ENCODE results near the gene PACSIN3. TPM values are rescaled to one million over a fixed set of nuclear protein-coding genes. Genes with fewer than 3 reads are reported as not detected.

The PACSIN3 gene
- total RNA-seq, 4 donors from 2014 or later = 1.2 to 13.9 (median 9.8) TPM

- H3K9me3 ChIP-seq = no peaks in the 10 kb centered on the region
- H3K36me3 ChIP-seq = no peaks in the 10 kb centered on the region
- intact Hi-C loops (cut with DNase I; ENCODE audit: low total_unique reads) (no loop called here), in situ Hi-C loops (cut with MboI; ENCODE audit: low pct_ligation_motif_present in 1 of 4, low pct_unique_long_range_greater_than_20kb in 1 of 4, low sequenced_read_pairs in 3 of 4) (loop anchor here in 3 of 4 donors (5.0 to 10.0 kb wide), 3 partner anchors 235 to 265 kb away; partner anchors contain the start of gene LRP4 (in 1 of the 3))
- no peak for TF ChIP-seq POLR2A (IDR thresholded peaks at IDR 0.05)
- TF ChIP-seq, protein P1, sequence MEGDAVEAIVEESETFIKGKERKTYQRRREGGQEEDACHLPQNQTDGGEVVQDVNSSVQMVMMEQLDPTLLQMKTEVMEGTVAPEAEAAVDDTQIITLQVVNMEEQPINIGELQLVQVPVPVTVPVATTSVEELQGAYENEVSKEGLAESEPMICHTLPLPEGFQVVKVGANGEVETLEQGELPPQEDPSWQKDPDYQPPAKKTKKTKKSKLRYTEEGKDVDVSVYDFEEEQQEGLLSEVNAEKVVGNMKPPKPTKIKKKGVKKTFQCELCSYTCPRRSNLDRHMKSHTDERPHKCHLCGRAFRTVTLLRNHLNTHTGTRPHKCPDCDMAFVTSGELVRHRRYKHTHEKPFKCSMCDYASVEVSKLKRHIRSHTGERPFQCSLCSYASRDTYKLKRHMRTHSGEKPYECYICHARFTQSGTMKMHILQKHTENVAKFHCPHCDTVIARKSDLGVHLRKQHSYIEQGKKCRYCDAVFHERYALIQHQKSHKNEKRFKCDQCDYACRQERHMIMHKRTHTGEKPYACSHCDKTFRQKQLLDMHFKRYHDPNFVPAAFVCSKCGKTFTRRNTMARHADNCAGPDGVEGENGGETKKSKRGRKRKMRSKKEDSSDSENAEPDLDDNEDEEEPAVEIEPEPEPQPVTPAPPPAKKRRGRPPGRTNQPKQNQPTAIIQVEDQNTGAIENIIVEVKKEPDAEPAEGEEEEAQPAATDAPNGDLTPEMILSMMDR (IDR thresholded peaks at IDR 0.05) = no peak
- TF ChIP-seq EP300 (IDR thresholded peaks at IDR 0.05; ENCODE audit: low read depth) = no peak
- no peak for TF ChIP-seq POLR2AphosphoS5 (IDR thresholded peaks at IDR 0.05)
- peak overlapping the region in 1 of 4 donors; percentile 3 for H3K27ac ChIP-seq
- peaks cover 3 to 37% (median 22%) of the 10 kb centered on the region in 4 donors for H3K4me1 ChIP-seq
- 45 to 64% methylated on average over 1 to 2 of the region's 2 CpGs for WGBS, 2 donors (ENCODE audit: low coverage in 1 of 2)
- DNase-seq = no peak
- H3K4me3 ChIP-seq = no peak overlapping the region
- no peaks in the 10 kb centered on the region for H3K27me3 ChIP-seq
Measured at GRCh38 chr11:47149782-47150181, 36.5 kb downstream of the PACSIN3 start.

DNA sequence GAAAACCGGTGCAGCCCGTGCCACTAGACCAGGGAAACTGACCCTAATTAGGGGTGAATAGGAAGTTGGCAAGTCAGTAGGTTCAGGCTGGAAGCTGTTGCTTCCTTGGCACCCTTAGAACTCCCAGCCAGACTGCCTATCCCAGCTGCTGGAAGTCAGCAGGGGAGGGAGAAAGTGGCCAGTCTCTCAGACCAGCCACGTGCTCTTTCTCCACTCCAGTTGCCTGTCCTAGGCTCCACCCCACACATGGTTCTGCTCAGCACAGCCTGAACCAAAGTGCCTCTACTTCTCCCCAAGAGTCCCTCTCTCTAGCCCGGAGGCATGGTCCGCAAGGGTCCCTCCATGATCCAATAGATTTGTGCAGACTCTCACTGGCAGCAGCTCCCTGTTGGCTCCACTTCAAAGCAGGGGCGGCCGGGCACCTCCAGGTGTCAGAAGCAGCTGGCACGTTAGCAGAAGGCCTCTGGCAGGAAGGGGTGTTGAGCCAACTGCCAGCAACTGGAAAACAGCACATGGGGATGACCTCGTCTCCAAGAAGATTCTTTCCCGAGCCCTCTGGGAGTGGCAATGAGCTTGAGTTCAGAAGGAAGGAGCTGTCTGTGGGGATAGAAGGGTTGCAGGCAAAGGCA lies 37.2 kb downstream of the PACSIN3 start:
- intact Hi-C loops (cut with DNase I; ENCODE audit: low total_unique reads) = no loop called here
- H3K4me1 ChIP-seq = peaks cover 3 to 34% (median 22%) of the 10 kb centered on the region in 4 donors
- H3K27ac ChIP-seq = peak overlapping the region in 2 of 4 donors; percentile 3 to 20
- H3K36me3 ChIP-seq = no peaks in the 10 kb centered on the region
- H3K9me3 ChIP-seq = no peaks in the 10 kb centered on the region
- no peaks in the 10 kb centered on the region for H3K27me3 ChIP-seq
- no peak for DNase-seq
- in situ Hi-C loops (cut with MboI; ENCODE audit: low pct_ligation_motif_present in 1 of 4, low pct_unique_long_range_greater_than_20kb in 1 of 4, low sequenced_read_pairs in 3 of 4) = no loop called here
- no peak overlapping the region for H3K4me3 ChIP-seq
- no peak for TF ChIP-seq POLR2AphosphoS5 (IDR thresholded peaks at IDR 0.05)
- 11 to 48% methylated on average over 2 to 10 of the region's 10 CpGs for WGBS, 2 donors (ENCODE audit: low coverage in 1 of 2)

- Histone ChIP-seq H3K27me3 (no peaks in the 10 kb centered on the region), H3K4me1 (peaks cover 6 to 27% (median 15%) of the 10 kb centered on the region in 4 donors), H3K27ac (no peak overlapping the region), H3K9me3 (no peaks in the 10 kb centered on the region), H3K36me3 (no peaks in the 10 kb centered on the region), H3K4me3 (no peak overlapping the region)
- DNase-seq = no peak
- in situ Hi-C loops (cut with MboI; ENCODE audit: low pct_ligation_motif_present in 1 of 4, low pct_unique_long_range_greater_than_20kb in 1 of 4, low sequenced_read_pairs in 3 of 4) = no loop called here
- no peak for TF ChIP-seq POLR2AphosphoS5 (IDR thresholded peaks at IDR 0.05)
- TF ChIP-seq POLR2A (IDR thresholded peaks at IDR 0.05) = no peak
- TF ChIP-seq, protein P1 (IDR thresholded peaks at IDR 0.05) = no peak
- no peak for TF ChIP-seq EP300 (IDR thresholded peaks at IDR 0.05; ENCODE audit: low read depth)
- 82% methylated on average over 4 of the region's 4 CpGs; no CpG with 5 or more reads in 1 of the 2 donors for WGBS, 2 donors (ENCODE audit: low coverage in 1 of 2)
- intact Hi-C loops (cut with DNase I; ENCODE audit: low total_unique reads) = no loop called here
Measured at GRCh38 chr11:47148270-47148669, 38.0 kb downstream of the PACSIN3 start.

DNA sequence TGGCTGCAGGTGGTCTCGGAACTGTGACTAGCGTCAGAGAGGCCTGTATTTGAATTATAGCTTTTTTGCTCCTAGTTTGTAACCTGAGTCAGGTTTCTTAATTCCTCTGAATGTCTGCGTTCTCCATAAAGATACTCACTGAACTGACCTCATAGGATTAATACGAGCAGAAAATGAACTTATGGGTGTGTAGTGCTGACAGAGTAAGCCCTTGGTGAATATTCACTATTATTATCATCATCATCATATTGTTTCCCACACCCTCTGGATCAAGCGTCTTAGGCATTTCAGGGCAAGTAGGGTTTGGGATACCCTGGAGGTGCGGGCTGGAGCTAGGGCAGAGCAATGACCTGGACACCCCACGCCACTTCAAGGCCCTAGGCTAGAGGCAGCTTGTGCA lies 38.6 kb downstream of the PACSIN3 start:
- in situ Hi-C loops (cut with MboI; ENCODE audit: low pct_ligation_motif_present in 1 of 4, low pct_unique_long_range_greater_than_20kb in 1 of 4, low sequenced_read_pairs in 3 of 4) (no loop called here), intact Hi-C loops (cut with DNase I; ENCODE audit: low total_unique reads) (no loop called here)
- no peak for DNase-seq
- no peaks in the 10 kb centered on the region for H3K27me3 ChIP-seq
- peaks cover 1 to 21% (median 14%) of the 10 kb centered on the region in 4 donors for H3K4me1 ChIP-seq
- WGBS, 2 donors (ENCODE audit: low coverage in 1 of 2) = 90 to 92% methylated on average over 2 to 7 of the region's 7 CpGs
- no peaks in the 10 kb centered on the region for H3K36me3 ChIP-seq
- no peak overlapping the region for H3K4me3 ChIP-seq
- no peaks in the 10 kb centered on the region for H3K9me3 ChIP-seq
- H3K27ac ChIP-seq = no peak overlapping the region
- TF ChIP-seq, protein P1 (IDR thresholded peaks at IDR 0.05) = no peak
- TF ChIP-seq POLR2A (IDR thresholded peaks at IDR 0.05) = no peak
- no peak for TF ChIP-seq EP300 (IDR thresholded peaks at IDR 0.05; ENCODE audit: low read depth)
- TF ChIP-seq POLR2AphosphoS5 (IDR thresholded peaks at IDR 0.05) = no peak

All from transverse colon (tissue), 4 donors.